Panc1 (cell line): Measurements from ENCODE around the gene USP53. TPM values are rescaled to one million over a fixed set of nuclear protein-coding genes. Genes with fewer than 3 reads are reported as not detected.

Experiments
- ATAC-seq: fragments of 200-7000 bp; cut with Tn5 transposase; 2 replicates; pipeline ENCODE4 v1.9.1; 2020; ENCODE audit warnings: mild to moderate bottlenecking, moderate library complexity
- BruUV-seq: library from RNA; stranded (reverse); fragments of 400-500 nt; replicated peaks from 2 replicates; lab custom pipeline; 2021; lab: Mats Ljungman, UMichigan
- CTCF ChIA-PET: fragments of 300-600 bp; sonication (Branson Sonifier 250); formaldehyde crosslinking; loops from one replicate; lab custom pipeline; 2022; ENCODE audit warnings: antibody characterized with exemption; lab: Charles Lee
- POLR2A ChIA-PET: fragments of 300-600 bp; sonication (Branson Sonifier 250); formaldehyde crosslinking; loops from one replicate; lab custom pipeline; 2022; ENCODE audit warnings: antibody characterized with exemption; lab: Charles Lee
- DNase-seq: peaks from one replicate; pipeline ENCODE4 v3.0.0-alpha.2; 2010; ENCODE audit warnings: low read depth, low spot score
- H3K27ac ChIP-seq: 2 replicates; pipeline ENCODE4 v1.5.1; 2011; ENCODE audit warnings: mild to moderate bottlenecking, low read length, inconsistent platforms
- H3K27me3 ChIP-seq: fragments of 200-500 bp; sonication (Bioruptor generic); 2 replicates; pipeline ENCODE4 v1.6.0; 2014; ENCODE audit warnings: low read length, inconsistent platforms; ENCODE audit not compliant: control insufficient read depth, insufficient read depth
- H3K36me3 ChIP-seq: fragments of 200-500 bp; sonication (Bioruptor generic); 2 replicates; pipeline ENCODE4 v1.5.1; 2014; ENCODE audit warnings: inconsistent platforms, mild to moderate bottlenecking, low read length, moderate library complexity; ENCODE audit not compliant: control insufficient read depth, insufficient read depth
- H3K4me1 ChIP-seq: 2 replicates; pipeline ENCODE4 v1.5.1; 2011; ENCODE audit warnings: inconsistent platforms, mild to moderate bottlenecking, low read length, moderate library complexity; ENCODE audit not compliant: control insufficient read depth, insufficient read depth
- H3K4me3 ChIP-seq, 2 experiments: 2 replicates each; pipeline ENCODE4 v1.5.1; 2011 to 2012; ENCODE audit warnings: low read depth in 2 of 2, low read length in 2 of 2, mild to moderate bottlenecking in 2 of 2, inconsistent platforms in 1 of 2, moderate library complexity in 1 of 2
- H3K9me3 ChIP-seq: fragments of 200-500 bp; sonication (Bioruptor generic); 2 replicates; pipeline ENCODE4 v1.5.1; 2014; ENCODE audit warnings: low read depth, mild to moderate bottlenecking, inconsistent platforms, low read length, moderate library complexity; ENCODE audit not compliant: control insufficient read depth, insufficient read depth
- CTCF ChIP-seq: fragments of 450-650 bp; IDR thresholded peaks from 2 replicates; pipeline ENCODE4 v1.5.1; 2017; ENCODE audit warnings: mild to moderate bottlenecking
- POLR2AphosphoS5 ChIP-seq: IDR thresholded peaks from 2 replicates; pipeline ENCODE4 v1.6.1; 2012; ENCODE audit warnings: mild to moderate bottlenecking, low read depth, low read length, moderate library complexity
- REST ChIP-seq, 2 experiments: IDR thresholded peaks; 2 replicates each; pipeline ENCODE4 v1.6.1; 2011 to 2012; ENCODE audit warnings: low read depth in 2 of 2, control low read depth in 1 of 2, low read length in 1 of 2, mild to moderate bottlenecking in 1 of 2, moderate library complexity in 1 of 2; ENCODE audit not compliant: insufficient read depth in 1 of 2
- SIN3A ChIP-seq: IDR thresholded peaks from 2 replicates; pipeline ENCODE4 v1.6.1; 2012; ENCODE audit warnings: low read depth, mild to moderate bottlenecking, low read length, moderate library complexity, borderline replicate concordance; ENCODE audit not compliant: insufficient read depth
- TCF7L2 ChIP-seq: IDR thresholded peaks from 2 replicates; pipeline ENCODE4 v1.6.1; 2011; ENCODE audit warnings: mild to moderate bottlenecking, low read depth, low read length, inconsistent platforms
- in situ Hi-C: cut with HindIII; loops from 2 replicates; pipeline ENCODE4 v1.10.0; 2016; ENCODE audit warnings: low sequenced_read_pairs, low pct_unique_long_range_greater_than_20kb
- intact Hi-C: fragments of 100-400 bp; cut with micrococcal nuclease; formaldehyde crosslinking; loops from one replicate; pipeline ENCODE4 v1.10.0; 2022; ENCODE audit not compliant: unreplicated experiment
- total RNA-seq: library from RNA; stranded (reverse); gene quantifications from one replicate; pipeline ENCODE4 v1.2.1, GENCODE V29; 2021; ENCODE audit not compliant: unreplicated experiment

USP53 gene
- total RNA-seq, 1 experiment from 2014 or later = 5.3 TPM

- no peak for TF ChIP-seq TCF7L2
- no peak for TF ChIP-seq CTCF
- TF ChIP-seq POLR2AphosphoS5 = no peak
- TF ChIP-seq REST (IDR thresholded peaks at IDR 0.05; ENCODE audit: insufficient read depth in 1 of 2, low read depth in 2 of 2, low read length in 1 of 2) = no peak
- TF ChIP-seq SIN3A = no peak
- ATAC-seq (no peak), DNase-seq (no peak)
- no TSS peak for BruUV-seq
- in situ Hi-C loops = no loop called here
- CTCF ChIA-PET = no interaction called here
- intact Hi-C loops = no loop called here
- Histone ChIP-seq H3K9me3 (no peaks in the 10 kb centered on the region), H3K27ac (no peak overlapping the region), H3K4me1 (no peaks in the 10 kb centered on the region), H3K36me3 (no peaks in the 10 kb centered on the region), H3K27me3 (no peaks in the 10 kb centered on the region), H3K4me3 (no peak overlapping the region)
- POLR2A ChIA-PET = no interaction called here
Observed at GRCh38 chr4:119237201-119237600, 24.7 kb downstream of the USP53 start.

GRCh38 chr4:119237642-119238041 is 25.1 kb downstream of the USP53 start:
- TF ChIP-seq POLR2AphosphoS5 = no peak
- TF ChIP-seq SIN3A = no peak
- no TSS peak for BruUV-seq
- DNase-seq (no peak), ATAC-seq (no peak)
- ChIA-PET CTCF (no interaction called here), POLR2A (no interaction called here)
- no peak overlapping the region for H3K4me3 ChIP-seq
- in situ Hi-C loops (no loop called here), intact Hi-C loops (no loop called here)
- H3K4me1 ChIP-seq = no peaks in the 10 kb centered on the region
- H3K27ac ChIP-seq = no peak overlapping the region
- no peaks in the 10 kb centered on the region for H3K36me3 ChIP-seq
- no peaks in the 10 kb centered on the region for H3K9me3 ChIP-seq
- H3K27me3 ChIP-seq = no peaks in the 10 kb centered on the region

GRCh38 chr4:119238068-119238722 is 25.7 kb downstream of the USP53 start:
- ChIA-PET CTCF (no interaction called here), POLR2A (no interaction called here)
- Histone ChIP-seq H3K27me3 (no peaks in the 10 kb centered on the region), H3K4me3 (no peak overlapping the region), H3K4me1 (no peaks in the 10 kb centered on the region), H3K9me3 (no peaks in the 10 kb centered on the region), H3K36me3 (no peaks in the 10 kb centered on the region), H3K27ac (no peak overlapping the region)
- DNase-seq (no peak), ATAC-seq (no peak)
- BruUV-seq = no TSS peak
- in situ Hi-C loops = no loop called here
- TF ChIP-seq REST (IDR thresholded peaks at IDR 0.05; ENCODE audit: insufficient read depth in 1 of 2, low read depth in 2 of 2, low read length in 1 of 2) (no peak), POLR2AphosphoS5 (no peak), SIN3A (no peak), TCF7L2 (no peak), CTCF (no peak)
- intact Hi-C loops = no loop called here
